Astrocyte (in vitro differentiated cells and primary cell): ENCODE measurements around the gene HIC1. TPM values are rescaled to one million over a fixed set of nuclear protein-coding genes. Genes with fewer than 3 reads are reported as not detected.

ENCODE experiments used
- DNase-seq: peaks from one replicate; pipeline ENCODE4 v3.0.0-alpha.2; 2010; ENCODE audit warnings: low read depth
- FAIRE-seq: peaks from 2 replicates; lab custom pipeline; 2011; peaks lifted over from hg19 to GRCh38; lab: Jason Lieb, UNC
- H2AFZ ChIP-seq: 2 replicates; pipeline ENCODE4 v1.6.0; 2012; ENCODE audit warnings: low read depth, low read length, inconsistent platforms
- H3K27ac ChIP-seq: 2 replicates; pipeline ENCODE4 v1.5.1; 2011; ENCODE audit warnings: low read depth, low read length, inconsistent platforms
- H3K27me3 ChIP-seq: 2 replicates; pipeline ENCODE4 v1.6.0; 2011; ENCODE audit warnings: low read length, inconsistent platforms; ENCODE audit not compliant: insufficient read depth
- H3K36me3 ChIP-seq: 2 replicates; pipeline ENCODE4 v1.5.1; 2011; ENCODE audit warnings: low read length, inconsistent platforms; ENCODE audit not compliant: insufficient read depth
- H3K4me1 ChIP-seq: 2 replicates; pipeline ENCODE4 v1.5.1; 2011; ENCODE audit warnings: low read length, inconsistent platforms; ENCODE audit not compliant: insufficient read depth
- H3K4me2 ChIP-seq: 2 replicates; pipeline ENCODE4 v1.6.0; 2012; ENCODE audit warnings: low read length, inconsistent platforms
- H3K4me3 ChIP-seq: 2 replicates; pipeline ENCODE4 v1.5.1; 2011; ENCODE audit warnings: low read depth, mild to moderate bottlenecking, low read length, inconsistent platforms; ENCODE audit not compliant: insufficient read depth
- H3K79me2 ChIP-seq: 2 replicates; pipeline ENCODE4 v1.6.0; 2012; ENCODE audit warnings: mild to moderate bottlenecking, low read length, inconsistent platforms; ENCODE audit not compliant: insufficient read depth
- H3K9ac ChIP-seq: 2 replicates; pipeline ENCODE4 v1.6.0; 2012; ENCODE audit warnings: mild to moderate bottlenecking, low read length, inconsistent platforms
- H3K9me3 ChIP-seq: 2 replicates; pipeline ENCODE4 v1.5.1; 2012; ENCODE audit warnings: low read depth, mild to moderate bottlenecking, low read length, inconsistent platforms; ENCODE audit not compliant: insufficient read depth
- H4K20me1 ChIP-seq: 2 replicates; pipeline ENCODE4 v1.6.0; 2012; ENCODE audit warnings: low read length, inconsistent platforms; ENCODE audit not compliant: insufficient read depth
- H3K27ac Mint-ChIP-seq: one replicate; pipeline ENCODE4 v1.8.0; 2021; ENCODE audit warnings: mild to moderate bottlenecking, mixed read lengths; ENCODE audit not compliant: unreplicated experiment
- H3K27me3 Mint-ChIP-seq: one replicate; pipeline ENCODE4 v1.8.0; 2021; ENCODE audit warnings: low read depth, mixed read lengths; ENCODE audit not compliant: unreplicated experiment
- H3K36me3 Mint-ChIP-seq: one replicate; pipeline ENCODE4 v1.8.0; 2021; ENCODE audit warnings: low read depth, mixed read lengths; ENCODE audit not compliant: unreplicated experiment
- H3K4me1 Mint-ChIP-seq: one replicate; pipeline ENCODE4 v1.8.0; 2021; ENCODE audit warnings: low read depth, mixed read lengths; ENCODE audit not compliant: unreplicated experiment
- H3K4me3 Mint-ChIP-seq: one replicate; pipeline ENCODE4 v1.8.0; 2021; ENCODE audit warnings: mild to moderate bottlenecking, moderate library complexity, mixed read lengths; ENCODE audit not compliant: unreplicated experiment
- H3K9me3 Mint-ChIP-seq: one replicate; pipeline ENCODE4 v1.8.0; 2021; ENCODE audit warnings: mild to moderate bottlenecking, mixed read lengths; ENCODE audit not compliant: unreplicated experiment
- EZH2 ChIP-seq: IDR thresholded peaks from 2 replicates; pipeline ENCODE4 v1.6.1; 2012; ENCODE audit warnings: mild to moderate bottlenecking, low read length, inconsistent platforms; ENCODE audit not compliant: insufficient read depth
- total RNA-seq: library from RNA; stranded (reverse); gene quantifications from 2 replicates; pipeline ENCODE4 v1.2.1, GENCODE V29; 2021
- TF ChIP-seq, protein P1 (sequence below): IDR thresholded peaks from 2 replicates; pipeline ENCODE4 v1.5.1; 2011; ENCODE audit warnings: low read depth, mild to moderate bottlenecking, inconsistent platforms, low read length, moderate library complexity; ENCODE audit not compliant: insufficient read depth

The HIC1 gene
- total RNA-seq, 1 donor from 2014 or later = 9.0 TPM

GRCh38 chr17:2018716-2019510 is 36.0 kb upstream of the HIC1 start:
- H3K27me3 ChIP-seq = peaks cover 55% of the 10 kb centered on the region
- no peak for TF ChIP-seq EZH2
- TF ChIP-seq, protein P1, sequence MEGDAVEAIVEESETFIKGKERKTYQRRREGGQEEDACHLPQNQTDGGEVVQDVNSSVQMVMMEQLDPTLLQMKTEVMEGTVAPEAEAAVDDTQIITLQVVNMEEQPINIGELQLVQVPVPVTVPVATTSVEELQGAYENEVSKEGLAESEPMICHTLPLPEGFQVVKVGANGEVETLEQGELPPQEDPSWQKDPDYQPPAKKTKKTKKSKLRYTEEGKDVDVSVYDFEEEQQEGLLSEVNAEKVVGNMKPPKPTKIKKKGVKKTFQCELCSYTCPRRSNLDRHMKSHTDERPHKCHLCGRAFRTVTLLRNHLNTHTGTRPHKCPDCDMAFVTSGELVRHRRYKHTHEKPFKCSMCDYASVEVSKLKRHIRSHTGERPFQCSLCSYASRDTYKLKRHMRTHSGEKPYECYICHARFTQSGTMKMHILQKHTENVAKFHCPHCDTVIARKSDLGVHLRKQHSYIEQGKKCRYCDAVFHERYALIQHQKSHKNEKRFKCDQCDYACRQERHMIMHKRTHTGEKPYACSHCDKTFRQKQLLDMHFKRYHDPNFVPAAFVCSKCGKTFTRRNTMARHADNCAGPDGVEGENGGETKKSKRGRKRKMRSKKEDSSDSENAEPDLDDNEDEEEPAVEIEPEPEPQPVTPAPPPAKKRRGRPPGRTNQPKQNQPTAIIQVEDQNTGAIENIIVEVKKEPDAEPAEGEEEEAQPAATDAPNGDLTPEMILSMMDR = no peak

DNA sequence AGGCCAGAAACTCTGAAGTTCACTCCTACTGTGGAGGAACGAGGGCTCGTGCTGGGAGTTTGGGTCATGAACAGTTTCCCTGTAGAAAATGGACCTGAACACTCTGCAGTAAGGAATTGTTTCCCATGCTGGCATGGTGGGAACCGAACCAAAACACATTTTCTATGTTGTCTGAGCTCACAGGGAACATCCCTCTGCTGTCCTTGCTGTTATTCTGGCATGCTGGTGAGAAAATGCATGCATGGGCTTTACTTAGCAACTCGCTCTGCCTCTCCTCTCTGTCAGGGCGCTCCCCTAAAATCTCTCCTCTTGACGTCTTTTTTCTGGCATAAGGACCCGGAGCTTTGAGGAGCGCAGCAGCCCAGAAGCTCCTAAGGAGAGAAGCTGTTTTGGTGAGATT is 35.2 kb upstream of the HIC1 start:
- Histone ChIP-seq H3K9me3 (no peaks in the 10 kb centered on the region), H3K36me3 (no peaks in the 10 kb centered on the region), H3K27ac (no peak overlapping the region), H3K79me2 (no peaks in the 10 kb centered on the region), H3K4me3 (no peak overlapping the region), H3K4me1 (peaks cover 5% of the 10 kb centered on the region), H2AFZ (no peak overlapping the region), H3K4me2 (no peak overlapping the region), H4K20me1 (no peaks in the 10 kb centered on the region), H3K27me3 (peaks cover 63% of the 10 kb centered on the region), H3K9ac (no peak overlapping the region)
- peak overlapping the region; percentile 35 for H3K4me3 Mint-ChIP-seq
- FAIRE-seq (no peak), DNase-seq (no peak)
- no peaks in the 10 kb centered on the region for H3K36me3 Mint-ChIP-seq
- no peak overlapping the region for H3K27ac Mint-ChIP-seq
- no peak for TF ChIP-seq EZH2
- TF ChIP-seq, protein P1 = no peak
- no peaks in the 10 kb centered on the region for H3K4me1 Mint-ChIP-seq
- peaks cover 69% of the 10 kb centered on the region for H3K27me3 Mint-ChIP-seq
- H3K9me3 Mint-ChIP-seq = no peaks in the 10 kb centered on the region

More at GRCh38 chr17:2018716-2019510, 36.0 kb upstream of the HIC1 start:
- H3K36me3 Mint-ChIP-seq = no peaks in the 10 kb centered on the region
- Histone ChIP-seq H3K9ac (no peak overlapping the region), H3K9me3 (no peaks in the 10 kb centered on the region), H3K27ac (no peak overlapping the region), H3K36me3 (no peaks in the 10 kb centered on the region), H3K4me3 (no peak overlapping the region), H2AFZ (no peak overlapping the region), H4K20me1 (no peaks in the 10 kb centered on the region), H3K79me2 (no peaks in the 10 kb centered on the region), H3K4me1 (no peaks in the 10 kb centered on the region), H3K4me2 (no peak overlapping the region)
- H3K27me3 Mint-ChIP-seq = peaks cover 77% of the 10 kb centered on the region
- no peaks in the 10 kb centered on the region for H3K4me1 Mint-ChIP-seq
- no peaks in the 10 kb centered on the region for H3K9me3 Mint-ChIP-seq
- DNase-seq (no peak), FAIRE-seq (no peak)
- H3K4me3 Mint-ChIP-seq = no peak overlapping the region
- H3K27ac Mint-ChIP-seq = no peak overlapping the region

- TF ChIP-seq, protein P1 = no peak
- TF ChIP-seq EZH2 = no peak
- Histone ChIP-seq H4K20me1 (no peaks in the 10 kb centered on the region), H3K79me2 (no peaks in the 10 kb centered on the region), H3K27me3 (peaks cover 68% of the 10 kb centered on the region), H3K36me3 (no peaks in the 10 kb centered on the region), H3K4me1 (peaks cover 13% of the 10 kb centered on the region), H3K9me3 (no peaks in the 10 kb centered on the region), H3K4me3 (no peak overlapping the region), H3K27ac (no peak overlapping the region), H3K4me2 (no peak overlapping the region), H3K9ac (no peak overlapping the region), H2AFZ (no peak overlapping the region)
- DNase-seq (no peak), FAIRE-seq (no peak)
- no peak overlapping the region for H3K4me3 Mint-ChIP-seq
- peaks cover 61% of the 10 kb centered on the region for H3K27me3 Mint-ChIP-seq
- no peaks in the 10 kb centered on the region for H3K9me3 Mint-ChIP-seq
- no peaks in the 10 kb centered on the region for H3K4me1 Mint-ChIP-seq
- H3K27ac Mint-ChIP-seq = no peak overlapping the region
- no peaks in the 10 kb centered on the region for H3K36me3 Mint-ChIP-seq
These were observed 34.2 kb upstream of the HIC1 start for GRCh38 chr17:2020721-2021120.
